Measurements from ENCODE around the gene FOXD1.

- TF ChIP-seq CTCF (IDR thresholded peaks at IDR 0.05) = no peak
- no peak for TF ChIP-seq POLR2A (IDR thresholded peaks at IDR 0.05)
These were observed 37.7 kb upstream of the FOXD1 start for GRCh38 chr5:73486119-73486899.

Data from testis (tissue), 2 donors.